Uterus (tissue), 2 donors: ENCODE data around the gene HSCB.

Source experiments
- POLR2A ChIP-seq, 2 donors: fragments of 450-650 bp; IDR thresholded peaks; one replicate each; pipeline ENCODE4 v1.6.1; 2016; ENCODE audit warnings: antibody characterized with exemption in 2 of 2, mild to moderate bottlenecking in 1 of 2, moderate library complexity in 1 of 2
- TF ChIP-seq, protein P1 (sequence below), 4 experiments: fragments of 200-600 bp in 2 of 4; fragments of 450-650 bp in 2 of 4; sonication (generic) in 2 of 4; IDR thresholded peaks; one replicate each; pipeline ENCODE4 v1.5.1; 2016 to 2019; ENCODE audit warnings: antibody characterized with exemption in 4 of 4, mild to moderate bottlenecking in 2 of 4, moderate library complexity in 1 of 4

DNA sequence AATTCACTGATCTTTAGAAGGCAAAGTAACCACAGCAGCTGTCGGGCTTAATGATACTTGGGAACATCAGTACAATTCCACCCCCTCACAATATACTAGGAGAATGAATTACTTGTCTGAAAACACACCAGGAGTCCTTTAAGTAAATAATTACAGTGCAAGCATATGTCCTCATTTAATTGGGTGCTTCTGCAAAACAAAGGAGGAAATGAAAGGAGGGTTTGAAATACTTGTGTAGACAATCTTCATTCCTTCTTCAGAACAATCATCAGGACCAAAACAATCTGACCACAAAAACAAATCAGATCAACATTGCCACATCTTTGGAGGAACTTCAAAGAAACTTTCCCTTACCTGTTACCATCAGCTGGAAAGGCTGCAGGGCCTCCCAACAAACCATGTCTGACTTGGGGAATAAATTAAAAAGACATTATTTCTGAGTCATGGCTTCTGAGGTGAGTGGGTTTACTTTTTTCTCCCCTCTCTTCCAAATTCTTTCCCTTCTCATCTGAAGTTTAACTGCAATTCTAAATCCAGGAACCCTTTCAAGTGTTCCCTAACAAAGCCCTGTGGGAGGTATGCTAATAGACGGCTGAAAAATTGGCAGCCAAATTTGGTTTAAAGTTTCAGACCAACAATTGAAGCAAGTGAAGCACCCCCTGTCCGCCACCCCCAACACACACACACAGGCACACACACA, 18.2 kb downstream of the HSCB start:
- TF ChIP-seq, protein P1, sequence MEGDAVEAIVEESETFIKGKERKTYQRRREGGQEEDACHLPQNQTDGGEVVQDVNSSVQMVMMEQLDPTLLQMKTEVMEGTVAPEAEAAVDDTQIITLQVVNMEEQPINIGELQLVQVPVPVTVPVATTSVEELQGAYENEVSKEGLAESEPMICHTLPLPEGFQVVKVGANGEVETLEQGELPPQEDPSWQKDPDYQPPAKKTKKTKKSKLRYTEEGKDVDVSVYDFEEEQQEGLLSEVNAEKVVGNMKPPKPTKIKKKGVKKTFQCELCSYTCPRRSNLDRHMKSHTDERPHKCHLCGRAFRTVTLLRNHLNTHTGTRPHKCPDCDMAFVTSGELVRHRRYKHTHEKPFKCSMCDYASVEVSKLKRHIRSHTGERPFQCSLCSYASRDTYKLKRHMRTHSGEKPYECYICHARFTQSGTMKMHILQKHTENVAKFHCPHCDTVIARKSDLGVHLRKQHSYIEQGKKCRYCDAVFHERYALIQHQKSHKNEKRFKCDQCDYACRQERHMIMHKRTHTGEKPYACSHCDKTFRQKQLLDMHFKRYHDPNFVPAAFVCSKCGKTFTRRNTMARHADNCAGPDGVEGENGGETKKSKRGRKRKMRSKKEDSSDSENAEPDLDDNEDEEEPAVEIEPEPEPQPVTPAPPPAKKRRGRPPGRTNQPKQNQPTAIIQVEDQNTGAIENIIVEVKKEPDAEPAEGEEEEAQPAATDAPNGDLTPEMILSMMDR (IDR thresholded peaks at IDR 0.05) = no peak
- TF ChIP-seq POLR2A (IDR thresholded peaks at IDR 0.05) = no peak
